Gastrocnemius medialis (tissue), 4 donors: ENCODE results near the gene LRP1-AS. TPM values are rescaled to one million over a fixed set of nuclear protein-coding genes. Genes with fewer than 3 reads are reported as not detected.
A peak's percentile ranks its signal among the peaks of the same experiment; 100 is the strongest.

Source experiments
- ATAC-seq, 2 donors: fragments of 150-250 bp; one replicate each; pipeline ENCODE4 v1.9.1; 2016
- DNase-seq, 2 donors: peaks; one replicate each; pipeline ENCODE4 v3.0.0-alpha.2; 2019
- H3K27ac ChIP-seq, 4 donors: fragments of 200-600 bp; sonication (generic); 1 replicate in 1 of 4; 2 replicates in 3 of 4; pipeline ENCODE4 v1.5.1; 2016 to 2018; ENCODE audit warnings: mild to moderate bottlenecking in 2 of 4, moderate library complexity in 1 of 4
- H3K27me3 ChIP-seq, 3 donors: fragments of 200-600 bp; sonication (generic) in 2 of 3; 1 replicate in 1 of 3; 2 replicates in 2 of 3; pipeline versions ENCODE4 v1.5.1 to v1.6.0; 2016 to 2019; ENCODE audit warnings: mild to moderate bottlenecking in 1 of 3, moderate library complexity in 1 of 3
- H3K36me3 ChIP-seq, 2 donors: fragments of 200-600 bp; sonication (generic) in 1 of 2; one replicate each; pipeline ENCODE4 v1.5.1; 2017 to 2018
- H3K4me1 ChIP-seq, 2 donors: fragments of 200-600 bp; sonication (generic) in 1 of 2; one replicate each; pipeline ENCODE4 v1.5.1; 2016 to 2017; ENCODE audit warnings: mild to moderate bottlenecking in 2 of 2
- H3K4me3 ChIP-seq, 4 donors: fragments of 200-600 bp; sonication (generic) in 3 of 4; 1 replicate in 1 of 4; 2 replicates in 3 of 4; pipeline ENCODE4 v1.5.1; 2016 to 2019; ENCODE audit warnings: mild to moderate bottlenecking in 2 of 4
- H3K9me3 ChIP-seq, 3 donors: fragments of 200-600 bp; sonication (generic) in 2 of 3; 1 replicate in 1 of 3; 2 replicates in 2 of 3; pipeline ENCODE4 v1.5.1; 2016 to 2019
- CTCF ChIP-seq, 5 experiments: fragments of 450-650 bp in 3 of 5; fragments of 200-600 bp in 2 of 5; sonication (generic) in 2 of 5; IDR thresholded peaks in 4 of 5; conservative IDR thresholded peaks in 1 of 5; 1 replicate in 4 of 5; 2 replicates in 1 of 5; pipeline ENCODE4 v1.5.1; 2016 to 2019; ENCODE audit warnings: antibody characterized with exemption in 5 of 5, mild to moderate bottlenecking in 3 of 5, moderate library complexity in 3 of 5
- POLR2A ChIP-seq, 2 donors: fragments of 450-650 bp; IDR thresholded peaks; one replicate each; pipeline ENCODE4 v1.6.1; 2017; ENCODE audit warnings: antibody characterized with exemption in 2 of 2, mild to moderate bottlenecking in 2 of 2, moderate library complexity in 2 of 2
- in situ Hi-C, 4 donors: fragments of 200-750 bp; cut with MboI; loops; one replicate each; pipeline versions ENCODE4 v1.15.0 to v1.8.0; 2017; ENCODE audit warnings: low sequenced_read_pairs in 4 of 4
- intact Hi-C: fragments of 100-400 bp; cut with DNase I; formaldehyde crosslinking; loops from one replicate; pipeline ENCODE4 v1.15.1; 2023; ENCODE audit warnings: low total_unique reads
- total RNA-seq, 4 donors: library from RNA; depleted of rRNA; stranded (reverse); fragments of >200 nt; gene quantifications; one replicate each; pipeline versions ENCODE4 v1.1.0 to v1.2.3, GENCODE V29; 2016

LRP1-AS gene
- total RNA-seq, 4 donors from 2014 or later: not detected

- Histone ChIP-seq H3K27ac (no peak overlapping the region), H3K4me1 (no peaks in the 10 kb centered on the region), H3K27me3 (no peaks in the 10 kb centered on the region), H3K9me3 (no peaks in the 10 kb centered on the region), H3K36me3 (no peaks in the 10 kb centered on the region), H3K4me3 (no peak overlapping the region)
- in situ Hi-C loops (loop anchor here in 1 of 4 donors (5.0 to 10.0 kb wide), 2 partner anchors 56 to 113 kb away; no protein-coding TSS in a partner anchor), intact Hi-C loops (no loop called here)
- TF ChIP-seq POLR2A (IDR thresholded peaks at IDR 0.05) (no peak), CTCF (IDR thresholded peaks at IDR 0.05 in 4 of 5, conservative IDR thresholded peaks at IDR 0.05 in 1 of 5) (no peak)
- no peak for DNase-seq
- ATAC-seq: no peak
Measured at GRCh38 chr12:57178213-57178612, 30.8 kb upstream of the LRP1-AS start.

GRCh38 chr12:57177354-57177753 is 29.9 kb upstream of the LRP1-AS start:
- DNase-seq (no peak), ATAC-seq (no peak)
- no peaks in the 10 kb centered on the region for H3K27me3 ChIP-seq
- H3K9me3 ChIP-seq: no peaks in the 10 kb centered on the region
- intact Hi-C loops: no loop called here
- no peak overlapping the region for H3K4me3 ChIP-seq
- no peaks in the 10 kb centered on the region for H3K36me3 ChIP-seq
- H3K4me1 ChIP-seq: no peaks in the 10 kb centered on the region
- in situ Hi-C loops: loop anchor here in 1 of 4 donors (5.0 to 10.0 kb wide), 2 partner anchors 55 to 113 kb away; no protein-coding TSS in a partner anchor
- TF ChIP-seq CTCF (IDR thresholded peaks at IDR 0.05 in 4 of 5, conservative IDR thresholded peaks at IDR 0.05 in 1 of 5): no peak
- no peak for TF ChIP-seq POLR2A (IDR thresholded peaks at IDR 0.05)
- H3K27ac ChIP-seq: no peak overlapping the region

GRCh38 chr12:57176846-57177245 is 29.4 kb upstream of the LRP1-AS start:
- TF ChIP-seq POLR2A (IDR thresholded peaks at IDR 0.05) (no peak), CTCF (IDR thresholded peaks at IDR 0.05 in 4 of 5, conservative IDR thresholded peaks at IDR 0.05 in 1 of 5) (no peak)
- DNase-seq (no peak), ATAC-seq (no peak)
- Histone ChIP-seq H3K4me3 (no peak overlapping the region), H3K4me1 (no peaks in the 10 kb centered on the region), H3K27me3 (no peaks in the 10 kb centered on the region), H3K9me3 (no peaks in the 10 kb centered on the region), H3K27ac (no peak overlapping the region), H3K36me3 (no peaks in the 10 kb centered on the region)
- intact Hi-C loops (no loop called here), in situ Hi-C loops (loop anchor here in 1 of 4 donors (5.0 to 10.0 kb wide), 2 partner anchors 55 to 112 kb away; no protein-coding TSS in a partner anchor)

- in situ Hi-C loops: loop anchor here in 1 of 4 donors (5.0 to 10.0 kb wide), 2 partner anchors 54 to 111 kb away; no protein-coding TSS in a partner anchor
- ATAC-seq (no peak), DNase-seq (no peak)
- Histone ChIP-seq H3K4me1 (no peaks in the 10 kb centered on the region), H3K9me3 (no peaks in the 10 kb centered on the region), H3K27ac (no peak overlapping the region), H3K27me3 (no peaks in the 10 kb centered on the region), H3K4me3 (no peak overlapping the region), H3K36me3 (no peaks in the 10 kb centered on the region)
- intact Hi-C loops: no loop called here
- TF ChIP-seq POLR2A (IDR thresholded peaks at IDR 0.05) (no peak), CTCF (IDR thresholded peaks at IDR 0.05 in 4 of 5, conservative IDR thresholded peaks at IDR 0.05 in 1 of 5) (peak in 1 of 5 experiments; percentile 13)
Measured at GRCh38 chr12:57176139-57176477, 28.7 kb upstream of the LRP1-AS start.
